HepG2 (cell line): ENCODE measurements around the gene CDK2. TPM values are rescaled to one million over a fixed set of nuclear protein-coding genes. Genes with fewer than 3 reads are reported as not detected.

Experiments
- ADNP ChIP-seq: sonication (generic); formaldehyde crosslinking; IDR thresholded peaks from 2 replicates; pipeline ENCODE4 v1.4.0; 2020; ENCODE audit warnings: missing genetic modification reagents
- GATAD1 ChIP-seq: IDR thresholded peaks from 2 replicates; pipeline ENCODE4 v1.6.1; 2016; ENCODE audit warnings: missing genetic modification reagents, missing compliant biosample characterization
- HNRNPUL1 ChIP-seq: fragments of 200-400 bp; formaldehyde crosslinking; IDR thresholded peaks from 2 replicates; pipeline ENCODE4 v1.6.1; 2017; ENCODE audit warnings: low read depth, mild to moderate bottlenecking, low read length, moderate library complexity
- RFXAP ChIP-seq: sonication (generic); formaldehyde crosslinking; IDR thresholded peaks from 2 replicates; pipeline ENCODE4 v1.4.0; 2020; ENCODE audit warnings: missing genetic modification reagents, borderline replicate concordance
- ZNF572 ChIP-seq: sonication (generic); formaldehyde crosslinking; IDR thresholded peaks from 2 replicates; pipeline ENCODE4 v1.5.1; 2020; ENCODE audit warnings: mild to moderate bottlenecking, missing genetic modification reagents
- polyA plus RNA-seq, 8 experiments: library from polyadenylated mRNA; depleted of rRNA in 3 of 8; stranded (reverse) in 7 of 8; unstranded in 1 of 8; fragments of >200 nt; fragmentation: Illumina TruSeq in 4 of 8; extraction: Trizol in 4 of 8; gene quantifications; 2 replicates each; pipeline versions ENCODE4 v1.2.1 to v1.2.3, GENCODE V29; 2011 to 2016; ENCODE audit warnings: low read depth in 4 of 8, missing spikeins in 1 of 8, mixed read lengths in 1 of 8; ENCODE audit not compliant: insufficient read depth in 1 of 8
- total RNA-seq, 5 experiments: library from RNA; depleted of rRNA; stranded (reverse); fragments of >200 nt; fragmentation: Illumina TruSeq; extraction: Trizol; gene quantifications; 2 replicates each; pipeline ENCODE4 v1.2.3, GENCODE V29; 2016; ENCODE audit warnings: low read depth in 1 of 5
- TF ChIP-seq, protein P1 (sequence below): sonication (generic); formaldehyde crosslinking; IDR thresholded peaks from 2 replicates; pipeline ENCODE4 v1.9.0; 2021; ENCODE audit warnings: missing genetic modification reagents, borderline replicate concordance
- TF ChIP-seq, protein P2 (sequence below): sonication (generic); formaldehyde crosslinking; IDR thresholded peaks from 2 replicates; pipeline ENCODE4 v1.9.0; 2021; ENCODE audit warnings: mild to moderate bottlenecking, missing genetic modification reagents
- TF ChIP-seq, protein P3 (sequence below): sonication (generic); formaldehyde crosslinking; IDR thresholded peaks from 2 replicates; pipeline ENCODE4 v1.4.0; 2020; ENCODE audit warnings: missing genetic modification reagents
- TF ChIP-seq, protein P4 (sequence below): sonication (generic); formaldehyde crosslinking; IDR thresholded peaks from 2 replicates; pipeline ENCODE4 v1.4.0; 2020; ENCODE audit warnings: missing genetic modification reagents
- TF ChIP-seq, protein P5 (sequence below): sonication (generic); formaldehyde crosslinking; IDR thresholded peaks from 2 replicates; pipeline ENCODE4 v1.4.0; 2020; ENCODE audit warnings: mild to moderate bottlenecking, missing genetic modification reagents
- TF ChIP-seq, protein P6 (sequence below): sonication (generic); formaldehyde crosslinking; IDR thresholded peaks from 2 replicates; pipeline ENCODE4; 2020; ENCODE audit warnings: missing genetic modification reagents, mild to moderate bottlenecking, borderline replicate concordance

Gene CDK2
- total and polyA plus RNA-seq, 2 of the 13 experiments (the other 11 are each of a cell fraction or from before 2014, with no cell fraction given), result 47.5 to 52.6 TPM

DNA sequence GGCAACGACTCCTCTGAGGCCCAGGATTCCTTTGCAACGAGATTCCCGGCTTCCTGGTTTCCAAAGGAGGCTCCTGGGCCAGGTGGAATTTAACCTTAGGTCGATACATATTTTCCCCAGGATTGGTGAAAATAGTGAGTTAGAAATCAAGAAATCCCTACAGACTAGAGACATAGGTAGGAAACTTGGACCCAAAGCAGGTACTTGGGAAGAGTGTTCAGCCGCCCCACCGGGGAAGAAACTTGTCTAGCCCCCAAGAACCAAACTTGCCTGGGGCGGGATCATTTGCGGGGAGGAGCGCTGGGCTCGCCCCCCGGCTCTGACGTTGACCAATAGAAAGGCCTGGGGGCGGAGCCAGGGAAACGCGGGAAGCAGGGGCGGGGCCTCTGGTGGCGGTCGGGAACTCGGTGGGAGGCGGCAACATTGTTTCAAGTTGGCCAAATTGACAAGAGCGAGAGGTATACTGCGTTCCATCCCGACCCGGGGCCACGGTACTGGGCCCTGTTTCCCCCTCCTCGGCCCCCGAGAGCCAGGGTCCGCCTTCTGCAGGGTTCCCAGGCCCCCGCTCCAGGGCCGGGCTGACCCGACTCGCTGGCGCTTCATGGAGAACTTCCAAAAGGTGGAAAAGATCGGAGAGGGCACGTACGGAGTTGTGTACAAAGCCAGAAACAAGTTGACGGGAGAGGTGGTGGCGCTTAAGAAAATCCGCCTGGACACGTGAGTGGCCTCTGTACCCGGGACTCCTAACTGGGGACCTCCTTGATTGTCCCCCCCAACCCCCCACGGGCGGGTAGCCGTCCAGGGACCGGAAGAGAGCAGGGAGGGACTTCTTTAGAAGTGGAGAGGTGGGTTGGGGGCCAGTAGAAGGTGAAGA is at the start of gene CDK2 (continued):
- TF ChIP-seq, protein P1, sequence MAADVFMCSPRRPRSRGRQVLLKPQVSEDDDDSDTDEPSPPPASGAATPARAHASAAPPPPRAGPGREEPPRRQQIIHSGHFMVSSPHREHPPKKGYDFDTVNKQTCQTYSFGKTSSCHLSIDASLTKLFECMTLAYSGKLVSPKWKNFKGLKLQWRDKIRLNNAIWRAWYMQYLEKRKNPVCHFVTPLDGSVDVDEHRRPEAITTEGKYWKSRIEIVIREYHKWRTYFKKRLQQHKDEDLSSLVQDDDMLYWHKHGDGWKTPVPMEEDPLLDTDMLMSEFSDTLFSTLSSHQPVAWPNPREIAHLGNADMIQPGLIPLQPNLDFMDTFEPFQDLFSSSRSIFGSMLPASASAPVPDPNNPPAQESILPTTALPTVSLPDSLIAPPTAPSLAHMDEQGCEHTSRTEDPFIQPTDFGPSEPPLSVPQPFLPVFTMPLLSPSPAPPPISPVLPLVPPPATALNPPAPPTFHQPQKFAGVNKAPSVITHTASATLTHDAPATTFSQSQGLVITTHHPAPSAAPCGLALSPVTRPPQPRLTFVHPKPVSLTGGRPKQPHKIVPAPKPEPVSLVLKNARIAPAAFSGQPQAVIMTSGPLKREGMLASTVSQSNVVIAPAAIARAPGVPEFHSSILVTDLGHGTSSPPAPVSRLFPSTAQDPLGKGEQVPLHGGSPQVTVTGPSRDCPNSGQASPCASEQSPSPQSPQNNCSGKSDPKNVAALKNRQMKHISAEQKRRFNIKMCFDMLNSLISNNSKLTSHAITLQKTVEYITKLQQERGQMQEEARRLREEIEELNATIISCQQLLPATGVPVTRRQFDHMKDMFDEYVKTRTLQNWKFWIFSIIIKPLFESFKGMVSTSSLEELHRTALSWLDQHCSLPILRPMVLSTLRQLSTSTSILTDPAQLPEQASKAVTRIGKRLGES (CRISPR knock-in tag), result no peak
- TF ChIP-seq ZNF572 (CRISPR knock-in tag) (no peak), HNRNPUL1 (no peak), ADNP (CRISPR knock-in tag) (no peak), RFXAP (no peak), GATAD1 (CRISPR knock-in tag) (0 out of 2 replicates have a peak, but pooled peaks have one; percentile 29)
- TF ChIP-seq, protein P2, sequence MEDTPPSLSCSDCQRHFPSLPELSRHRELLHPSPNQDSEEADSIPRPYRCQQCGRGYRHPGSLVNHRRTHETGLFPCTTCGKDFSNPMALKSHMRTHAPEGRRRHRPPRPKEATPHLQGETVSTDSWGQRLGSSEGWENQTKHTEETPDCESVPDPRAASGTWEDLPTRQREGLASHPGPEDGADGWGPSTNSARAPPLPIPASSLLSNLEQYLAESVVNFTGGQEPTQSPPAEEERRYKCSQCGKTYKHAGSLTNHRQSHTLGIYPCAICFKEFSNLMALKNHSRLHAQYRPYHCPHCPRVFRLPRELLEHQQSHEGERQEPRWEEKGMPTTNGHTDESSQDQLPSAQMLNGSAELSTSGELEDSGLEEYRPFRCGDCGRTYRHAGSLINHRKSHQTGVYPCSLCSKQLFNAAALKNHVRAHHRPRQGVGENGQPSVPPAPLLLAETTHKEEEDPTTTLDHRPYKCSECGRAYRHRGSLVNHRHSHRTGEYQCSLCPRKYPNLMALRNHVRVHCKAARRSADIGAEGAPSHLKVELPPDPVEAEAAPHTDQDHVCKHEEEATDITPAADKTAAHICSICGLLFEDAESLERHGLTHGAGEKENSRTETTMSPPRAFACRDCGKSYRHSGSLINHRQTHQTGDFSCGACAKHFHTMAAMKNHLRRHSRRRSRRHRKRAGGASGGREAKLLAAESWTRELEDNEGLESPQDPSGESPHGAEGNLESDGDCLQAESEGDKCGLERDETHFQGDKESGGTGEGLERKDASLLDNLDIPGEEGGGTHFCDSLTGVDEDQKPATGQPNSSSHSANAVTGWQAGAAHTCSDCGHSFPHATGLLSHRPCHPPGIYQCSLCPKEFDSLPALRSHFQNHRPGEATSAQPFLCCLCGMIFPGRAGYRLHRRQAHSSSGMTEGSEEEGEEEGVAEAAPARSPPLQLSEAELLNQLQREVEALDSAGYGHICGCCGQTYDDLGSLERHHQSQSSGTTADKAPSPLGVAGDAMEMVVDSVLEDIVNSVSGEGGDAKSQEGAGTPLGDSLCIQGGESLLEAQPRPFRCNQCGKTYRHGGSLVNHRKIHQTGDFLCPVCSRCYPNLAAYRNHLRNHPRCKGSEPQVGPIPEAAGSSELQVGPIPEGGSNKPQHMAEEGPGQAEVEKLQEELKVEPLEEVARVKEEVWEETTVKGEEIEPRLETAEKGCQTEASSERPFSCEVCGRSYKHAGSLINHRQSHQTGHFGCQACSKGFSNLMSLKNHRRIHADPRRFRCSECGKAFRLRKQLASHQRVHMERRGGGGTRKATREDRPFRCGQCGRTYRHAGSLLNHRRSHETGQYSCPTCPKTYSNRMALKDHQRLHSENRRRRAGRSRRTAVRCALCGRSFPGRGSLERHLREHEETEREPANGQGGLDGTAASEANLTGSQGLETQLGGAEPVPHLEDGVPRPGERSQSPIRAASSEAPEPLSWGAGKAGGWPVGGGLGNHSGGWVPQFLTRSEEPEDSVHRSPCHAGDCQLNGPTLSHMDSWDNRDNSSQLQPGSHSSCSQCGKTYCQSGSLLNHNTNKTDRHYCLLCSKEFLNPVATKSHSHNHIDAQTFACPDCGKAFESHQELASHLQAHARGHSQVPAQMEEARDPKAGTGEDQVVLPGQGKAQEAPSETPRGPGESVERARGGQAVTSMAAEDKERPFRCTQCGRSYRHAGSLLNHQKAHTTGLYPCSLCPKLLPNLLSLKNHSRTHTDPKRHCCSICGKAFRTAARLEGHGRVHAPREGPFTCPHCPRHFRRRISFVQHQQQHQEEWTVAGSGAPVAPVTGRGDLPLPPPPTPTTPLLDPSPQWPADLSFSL (CRISPR knock-in tag), result no peak
- TF ChIP-seq, protein P3, sequence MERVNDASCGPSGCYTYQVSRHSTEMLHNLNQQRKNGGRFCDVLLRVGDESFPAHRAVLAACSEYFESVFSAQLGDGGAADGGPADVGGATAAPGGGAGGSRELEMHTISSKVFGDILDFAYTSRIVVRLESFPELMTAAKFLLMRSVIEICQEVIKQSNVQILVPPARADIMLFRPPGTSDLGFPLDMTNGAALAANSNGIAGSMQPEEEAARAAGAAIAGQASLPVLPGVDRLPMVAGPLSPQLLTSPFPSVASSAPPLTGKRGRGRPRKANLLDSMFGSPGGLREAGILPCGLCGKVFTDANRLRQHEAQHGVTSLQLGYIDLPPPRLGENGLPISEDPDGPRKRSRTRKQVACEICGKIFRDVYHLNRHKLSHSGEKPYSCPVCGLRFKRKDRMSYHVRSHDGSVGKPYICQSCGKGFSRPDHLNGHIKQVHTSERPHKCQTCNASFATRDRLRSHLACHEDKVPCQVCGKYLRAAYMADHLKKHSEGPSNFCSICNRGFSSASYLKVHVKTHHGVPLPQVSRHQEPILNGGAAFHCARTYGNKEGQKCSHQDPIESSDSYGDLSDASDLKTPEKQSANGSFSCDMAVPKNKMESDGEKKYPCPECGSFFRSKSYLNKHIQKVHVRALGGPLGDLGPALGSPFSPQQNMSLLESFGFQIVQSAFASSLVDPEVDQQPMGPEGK (CRISPR knock-in tag), result peak; percentile 90
- TF ChIP-seq, protein P4, sequence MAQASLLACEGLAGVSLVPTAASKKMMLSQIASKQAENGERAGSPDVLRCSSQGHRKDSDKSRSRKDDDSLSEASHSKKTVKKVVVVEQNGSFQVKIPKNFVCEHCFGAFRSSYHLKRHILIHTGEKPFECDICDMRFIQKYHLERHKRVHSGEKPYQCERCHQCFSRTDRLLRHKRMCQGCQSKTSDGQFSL (CRISPR knock-in tag), result peak; percentile 61; the same call in 1 of the 2 replicates
- TF ChIP-seq, protein P5, sequence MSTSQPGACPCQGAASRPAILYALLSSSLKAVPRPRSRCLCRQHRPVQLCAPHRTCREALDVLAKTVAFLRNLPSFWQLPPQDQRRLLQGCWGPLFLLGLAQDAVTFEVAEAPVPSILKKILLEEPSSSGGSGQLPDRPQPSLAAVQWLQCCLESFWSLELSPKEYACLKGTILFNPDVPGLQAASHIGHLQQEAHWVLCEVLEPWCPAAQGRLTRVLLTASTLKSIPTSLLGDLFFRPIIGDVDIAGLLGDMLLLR (CRISPR knock-in tag), result no peak
- TF ChIP-seq, protein P6, sequence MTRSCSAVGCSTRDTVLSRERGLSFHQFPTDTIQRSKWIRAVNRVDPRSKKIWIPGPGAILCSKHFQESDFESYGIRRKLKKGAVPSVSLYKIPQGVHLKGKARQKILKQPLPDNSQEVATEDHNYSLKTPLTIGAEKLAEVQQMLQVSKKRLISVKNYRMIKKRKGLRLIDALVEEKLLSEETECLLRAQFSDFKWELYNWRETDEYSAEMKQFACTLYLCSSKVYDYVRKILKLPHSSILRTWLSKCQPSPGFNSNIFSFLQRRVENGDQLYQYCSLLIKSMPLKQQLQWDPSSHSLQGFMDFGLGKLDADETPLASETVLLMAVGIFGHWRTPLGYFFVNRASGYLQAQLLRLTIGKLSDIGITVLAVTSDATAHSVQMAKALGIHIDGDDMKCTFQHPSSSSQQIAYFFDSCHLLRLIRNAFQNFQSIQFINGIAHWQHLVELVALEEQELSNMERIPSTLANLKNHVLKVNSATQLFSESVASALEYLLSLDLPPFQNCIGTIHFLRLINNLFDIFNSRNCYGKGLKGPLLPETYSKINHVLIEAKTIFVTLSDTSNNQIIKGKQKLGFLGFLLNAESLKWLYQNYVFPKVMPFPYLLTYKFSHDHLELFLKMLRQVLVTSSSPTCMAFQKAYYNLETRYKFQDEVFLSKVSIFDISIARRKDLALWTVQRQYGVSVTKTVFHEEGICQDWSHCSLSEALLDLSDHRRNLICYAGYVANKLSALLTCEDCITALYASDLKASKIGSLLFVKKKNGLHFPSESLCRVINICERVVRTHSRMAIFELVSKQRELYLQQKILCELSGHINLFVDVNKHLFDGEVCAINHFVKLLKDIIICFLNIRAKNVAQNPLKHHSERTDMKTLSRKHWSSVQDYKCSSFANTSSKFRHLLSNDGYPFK (CRISPR knock-in tag), result no peak; the same call in 1 of the 2 replicates
